A673 (cell line): ENCODE data around the gene POLR1D. TPM values are rescaled to one million over a fixed set of nuclear protein-coding genes. Genes with fewer than 3 reads are reported as not detected.

Source experiments
- BruUV-seq: library from RNA; stranded (reverse); fragments of 400-500 nt; replicated peaks from 2 replicates; lab custom pipeline; 2021; lab: Mats Ljungman, UMichigan
- CTCF ChIA-PET: fragments of 300-600 bp; sonication (Branson Sonifier 250); formaldehyde crosslinking; loops from one replicate; lab custom pipeline; 2022; ENCODE audit warnings: antibody characterized with exemption; lab: Charles Lee
- POLR2A ChIA-PET: fragments of 300-600 bp; sonication (Branson Sonifier 250); formaldehyde crosslinking; loops from one replicate; lab custom pipeline; 2022; ENCODE audit warnings: antibody characterized with exemption; ENCODE audit not compliant: low non-redundant PET; lab: Charles Lee
- DNase-seq: peaks from one replicate; pipeline ENCODE4 v3.0.0-alpha.2; 2015; ENCODE audit warnings: low spot score
- H3K27ac ChIP-seq: fragments of 200-600 bp; sonication (generic); 2 replicates; pipeline ENCODE4 v1.5.1; 2016; ENCODE audit warnings: mixed run types, low read depth, mild to moderate bottlenecking, mixed read lengths, antibody characterized with exemption, low read length; ENCODE audit not compliant: poor library complexity, severe bottlenecking
- H3K27me3 ChIP-seq: fragments of 200-600 bp; sonication (generic); replicated peaks from 2 replicates; pipeline ENCODE4 v1.6.1; 2017; ENCODE audit warnings: mixed run types, low read depth, mild to moderate bottlenecking, mixed read lengths, antibody characterized with exemption, low read length; ENCODE audit not compliant: insufficient read depth, poor library complexity
- H3K36me3 ChIP-seq: fragments of 200-600 bp; sonication (generic); 2 replicates; pipeline ENCODE4 v1.6.1; 2016; ENCODE audit warnings: mixed run types, mild to moderate bottlenecking, mixed read lengths, antibody characterized with exemption, low read length; ENCODE audit not compliant: insufficient read depth, poor library complexity, severe bottlenecking
- H3K4me1 ChIP-seq: fragments of 200-600 bp; sonication (generic); 2 replicates; pipeline ENCODE4 v1.6.1; 2017; ENCODE audit warnings: mixed run types, mild to moderate bottlenecking, mixed read lengths, antibody characterized with exemption, low read length; ENCODE audit not compliant: insufficient read depth, poor library complexity, severe bottlenecking
- H3K4me3 ChIP-seq: fragments of 200-600 bp; sonication (generic); 2 replicates; pipeline ENCODE4 v1.5.1; 2016; ENCODE audit warnings: low read depth, mixed run types, mild to moderate bottlenecking, mixed read lengths, low read length; ENCODE audit not compliant: poor library complexity, severe bottlenecking
- H3K9me3 ChIP-seq: fragments of 200-600 bp; sonication (generic); 2 replicates; pipeline ENCODE4 v1.6.1; 2016; ENCODE audit warnings: mixed run types, low read depth, mild to moderate bottlenecking, mixed read lengths, antibody characterized with exemption, low read length; ENCODE audit not compliant: poor library complexity, severe bottlenecking
- EZH2 ChIP-seq: fragments of 200-600 bp; sonication (generic); IDR thresholded peaks from 2 replicates; pipeline ENCODE4 v1.6.1; 2017; ENCODE audit warnings: borderline replicate concordance, low read depth, mild to moderate bottlenecking, mixed read lengths, antibody characterized with exemption, low read length; ENCODE audit not compliant: poor library complexity, severe bottlenecking
- intact Hi-C: fragments of 100-400 bp; cut with micrococcal nuclease; formaldehyde crosslinking; loops from one replicate; pipeline ENCODE4 v1.10.0; 2022; ENCODE audit not compliant: unreplicated experiment
- total RNA-seq: library from RNA; stranded (reverse); gene quantifications from 2 replicates; pipeline ENCODE4 v1.2.3, GENCODE V29; 2021
- TF ChIP-seq, protein P1 (sequence below): fragments of 300-800, 200-600 bp; sonication (generic); conservative IDR thresholded peaks from 2 replicates; pipeline ENCODE4 v1.5.1; 2017; ENCODE audit warnings: low read depth, mild to moderate bottlenecking, antibody characterized with exemption, low read length, moderate library complexity, mixed read lengths

Gene POLR1D
- total RNA-seq, 1 experiment from 2014 or later = 116 TPM

GRCh38 chr13:27632214-27632613 lies 10.5 kb downstream of the POLR1D start:
- TF ChIP-seq, protein P1, sequence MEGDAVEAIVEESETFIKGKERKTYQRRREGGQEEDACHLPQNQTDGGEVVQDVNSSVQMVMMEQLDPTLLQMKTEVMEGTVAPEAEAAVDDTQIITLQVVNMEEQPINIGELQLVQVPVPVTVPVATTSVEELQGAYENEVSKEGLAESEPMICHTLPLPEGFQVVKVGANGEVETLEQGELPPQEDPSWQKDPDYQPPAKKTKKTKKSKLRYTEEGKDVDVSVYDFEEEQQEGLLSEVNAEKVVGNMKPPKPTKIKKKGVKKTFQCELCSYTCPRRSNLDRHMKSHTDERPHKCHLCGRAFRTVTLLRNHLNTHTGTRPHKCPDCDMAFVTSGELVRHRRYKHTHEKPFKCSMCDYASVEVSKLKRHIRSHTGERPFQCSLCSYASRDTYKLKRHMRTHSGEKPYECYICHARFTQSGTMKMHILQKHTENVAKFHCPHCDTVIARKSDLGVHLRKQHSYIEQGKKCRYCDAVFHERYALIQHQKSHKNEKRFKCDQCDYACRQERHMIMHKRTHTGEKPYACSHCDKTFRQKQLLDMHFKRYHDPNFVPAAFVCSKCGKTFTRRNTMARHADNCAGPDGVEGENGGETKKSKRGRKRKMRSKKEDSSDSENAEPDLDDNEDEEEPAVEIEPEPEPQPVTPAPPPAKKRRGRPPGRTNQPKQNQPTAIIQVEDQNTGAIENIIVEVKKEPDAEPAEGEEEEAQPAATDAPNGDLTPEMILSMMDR = no peak
- no peak for TF ChIP-seq EZH2
- H3K4me3 ChIP-seq = no peak overlapping the region
- H3K4me1 ChIP-seq = peaks cover 13% of the 10 kb centered on the region
- intact Hi-C loops = no loop called here
- H3K27ac ChIP-seq = no peak overlapping the region
- ChIA-PET CTCF (no interaction called here), POLR2A (no interaction called here)
- no TSS peak for BruUV-seq
- DNase-seq = no peak
- H3K9me3 ChIP-seq = no peaks in the 10 kb centered on the region
- H3K36me3 ChIP-seq = no peaks in the 10 kb centered on the region
- no peaks in the 10 kb centered on the region for H3K27me3 ChIP-seq

DNA sequence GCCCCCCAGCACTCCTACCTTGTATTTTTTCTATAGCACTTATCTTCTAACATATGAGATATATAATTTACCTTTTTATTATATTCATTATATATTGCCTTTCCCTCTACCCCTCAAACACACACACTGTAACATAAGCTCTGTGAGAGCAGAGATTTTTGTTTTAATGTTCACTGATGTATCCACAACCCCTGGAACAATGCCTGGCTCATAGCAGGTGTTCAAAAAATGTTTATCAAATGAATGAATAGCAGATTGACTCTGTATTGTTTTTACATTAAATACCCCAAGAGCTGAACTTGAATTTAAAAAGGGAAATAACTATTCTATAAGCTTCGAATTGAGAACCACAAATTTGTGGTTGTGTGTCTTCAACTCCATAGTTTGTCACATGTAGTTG lies 11.0 kb downstream of the POLR1D start:
- Histone ChIP-seq H3K36me3 (no peaks in the 10 kb centered on the region), H3K27me3 (no peaks in the 10 kb centered on the region), H3K4me1 (peaks cover 14% of the 10 kb centered on the region), H3K27ac (no peak overlapping the region), H3K4me3 (no peak overlapping the region), H3K9me3 (no peaks in the 10 kb centered on the region)
- CTCF ChIA-PET = no interaction called here
- no peak for DNase-seq
- no peak for TF ChIP-seq EZH2
- TF ChIP-seq, protein P1 = no peak
- POLR2A ChIA-PET = no interaction called here
- intact Hi-C loops = no loop called here
- BruUV-seq = no TSS peak

DNA sequence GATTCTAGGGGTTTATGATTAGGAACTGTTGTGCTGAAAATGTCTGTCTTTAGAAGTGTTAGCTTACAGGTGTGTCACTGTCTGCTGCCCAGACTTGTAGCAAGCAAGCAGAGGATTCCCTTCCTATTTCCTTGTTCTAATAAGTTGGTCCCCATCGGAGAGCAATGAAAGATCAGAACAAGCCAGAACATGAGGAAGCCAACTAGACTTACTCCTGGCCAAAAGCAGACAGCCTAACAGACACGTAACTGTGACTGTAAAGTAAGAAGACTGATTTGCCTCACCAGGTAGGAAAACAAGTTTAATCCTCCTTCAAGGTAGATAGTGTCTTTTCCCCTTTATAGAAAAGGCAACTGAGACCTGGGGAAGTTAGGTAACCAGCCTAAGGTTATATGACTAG lies 12.5 kb downstream of the POLR1D start:
- intact Hi-C loops = no loop called here
- POLR2A ChIA-PET = no interaction called here
- H3K4me1 ChIP-seq = peaks cover 14% of the 10 kb centered on the region
- no peak overlapping the region for H3K27ac ChIP-seq
- DNase-seq = no peak
- H3K36me3 ChIP-seq = no peaks in the 10 kb centered on the region
- CTCF ChIA-PET = no interaction called here
- no peaks in the 10 kb centered on the region for H3K27me3 ChIP-seq
- no peaks in the 10 kb centered on the region for H3K9me3 ChIP-seq
- BruUV-seq = no TSS peak
- TF ChIP-seq, protein P1 = no peak
- no peak for TF ChIP-seq EZH2
- H3K4me3 ChIP-seq = no peak overlapping the region
